HG03103 (cell line): ENCODE results near the gene ARFGEF3.
"Not testable (repeated sequence)": the region's sequence is repeated elsewhere in the genome, so short reads cannot be mapped to it uniquely, and the experiment has no call there.

Source experiments
- ATAC-seq: cut with Tn5 transposase; IDR thresholded peaks from one replicate; pipeline ENCODE4 v1.9.1; 2021; ENCODE audit warnings: low read depth; ENCODE audit not compliant: unreplicated experiment

ARFGEF3 gene

DNA sequence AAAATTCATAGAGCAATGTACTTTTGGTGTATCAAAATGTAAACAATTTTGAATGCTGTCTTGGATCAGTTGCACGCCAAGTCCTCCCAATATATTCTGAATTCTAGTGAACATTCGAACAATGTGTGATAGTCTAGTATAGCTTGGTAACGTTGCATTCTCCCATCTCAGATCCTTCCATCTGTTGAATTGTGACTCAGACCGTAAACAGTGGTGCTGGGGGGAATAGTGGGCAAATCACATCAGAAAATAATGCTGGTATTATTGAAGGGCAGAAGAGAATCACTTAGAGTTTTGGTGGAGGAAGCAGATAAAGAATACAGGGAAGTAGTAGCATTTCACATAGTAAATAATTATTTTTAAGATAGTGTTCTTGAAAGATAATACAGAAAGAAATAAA is 102.2 kb downstream of the ARFGEF3 start:
- no peak for ATAC-seq

GRCh38 chr6:138264372-138264880 is 102.7 kb downstream of the ARFGEF3 start:
- ATAC-seq, result no peak

DNA sequence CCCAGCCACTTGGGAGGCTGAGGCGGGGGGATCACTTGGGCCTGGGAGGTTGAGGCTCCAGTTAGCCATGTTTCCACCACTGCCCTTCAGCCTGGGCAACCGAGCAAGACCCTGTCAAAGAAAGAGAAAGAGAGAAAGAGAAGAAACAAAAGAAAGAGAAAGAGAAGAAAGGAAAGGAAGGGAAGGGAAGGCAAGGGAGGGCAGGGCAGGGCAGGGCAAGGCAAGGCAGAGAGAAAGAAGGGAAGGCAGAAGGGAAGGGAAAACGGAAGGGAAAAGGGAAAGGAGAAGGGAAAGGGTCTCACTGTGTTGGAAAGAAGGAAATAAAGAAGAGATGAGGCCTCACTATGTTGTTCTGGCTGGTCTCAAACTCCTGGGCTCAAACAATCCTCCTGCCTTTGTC is 104.4 kb downstream of the ARFGEF3 start:
- ATAC-seq, result no peak

DNA sequence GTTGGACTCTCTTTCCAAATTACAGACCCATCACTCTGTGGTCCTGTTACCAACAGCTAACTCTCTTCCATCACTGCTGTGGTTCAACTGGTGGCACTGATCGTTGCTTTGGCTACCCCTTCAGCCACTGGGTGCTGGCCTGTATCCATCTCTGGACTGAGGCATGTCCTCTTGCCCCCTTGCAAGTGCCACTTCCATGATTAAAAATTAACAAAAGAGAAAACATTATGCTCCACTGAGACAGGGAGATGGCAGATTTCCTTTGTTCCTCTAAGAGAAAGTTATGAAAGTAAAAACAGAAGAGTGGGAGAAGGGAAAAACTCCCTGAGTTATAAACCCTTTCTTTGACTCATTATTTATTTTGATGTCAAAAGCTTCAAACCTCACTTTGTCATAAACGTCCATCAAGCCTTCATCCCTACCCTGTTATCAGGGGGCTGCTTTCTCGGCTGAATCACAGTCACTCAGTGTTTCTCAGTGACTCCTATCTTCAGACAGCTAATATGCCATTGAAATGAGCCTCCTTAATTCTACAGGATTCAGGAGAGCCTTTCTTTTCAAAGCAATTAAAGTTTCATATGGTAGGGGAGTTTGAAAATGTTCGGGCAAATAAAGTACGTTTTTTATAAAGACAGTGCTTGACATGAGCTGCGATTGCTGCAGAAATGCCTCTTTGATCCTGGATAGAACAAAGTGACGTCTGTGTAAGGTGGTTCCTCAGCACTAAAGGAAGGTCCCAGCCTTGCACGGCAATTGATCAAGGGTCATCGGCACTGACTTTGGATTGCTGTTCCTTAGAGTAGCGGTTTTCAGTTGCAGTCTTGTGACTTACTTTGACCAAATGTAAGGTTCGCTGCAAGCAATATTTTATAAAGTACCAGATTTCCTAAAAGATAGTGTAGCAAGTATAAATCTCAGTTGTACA is 106.5 kb downstream of the ARFGEF3 start:
- no peak for ATAC-seq

DNA sequence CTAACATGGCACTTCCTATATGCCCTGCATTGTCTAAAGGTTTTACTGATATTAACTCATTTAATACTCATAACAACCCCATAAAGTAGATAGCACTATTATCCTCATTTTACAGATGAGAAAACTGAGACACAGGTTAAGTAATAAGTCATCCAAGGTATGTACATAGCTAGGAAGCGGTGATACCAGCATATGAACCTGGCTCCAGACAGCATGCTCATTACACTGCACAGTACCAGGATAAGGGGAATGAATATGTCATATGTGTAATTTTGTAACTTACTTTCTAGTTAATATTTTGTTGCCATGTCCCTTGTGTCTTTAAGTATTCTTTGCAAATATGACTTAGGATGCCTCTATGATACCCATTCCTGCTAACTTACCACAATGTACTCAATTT is 109.7 kb downstream of the ARFGEF3 start:
- no peak for ATAC-seq

- ATAC-seq, result no peak
Measured at GRCh38 chr6:138272533-138273315, 111.0 kb downstream of the ARFGEF3 start.

GRCh38 chr6:138275976-138276375 is 114.2 kb downstream of the ARFGEF3 start:
- no peak for ATAC-seq

GRCh38 chr6:138277835-138278234 is 116.1 kb downstream of the ARFGEF3 start:
- no peak for ATAC-seq

GRCh38 chr6:138278326-138278725 is 116.6 kb downstream of the ARFGEF3 start:
- ATAC-seq, result no peak

DNA sequence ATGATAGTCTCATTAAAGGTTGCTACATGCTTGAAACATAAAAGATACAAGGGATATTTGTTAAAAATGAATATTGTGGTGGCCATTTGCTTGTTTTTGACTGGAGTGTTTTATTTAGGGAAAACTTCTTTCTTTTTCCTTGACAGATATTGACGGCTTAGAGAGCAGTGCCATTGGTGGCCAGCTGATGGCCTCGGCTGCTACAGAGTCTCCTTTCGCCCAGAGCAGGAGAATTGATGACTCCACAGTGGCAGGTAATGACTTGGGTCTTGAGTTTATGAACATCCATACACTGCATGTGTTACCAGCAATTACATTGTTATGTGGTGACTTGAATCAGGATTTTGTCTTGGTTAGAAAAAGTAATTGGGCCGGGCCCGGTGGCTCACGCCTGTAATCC is 124.1 kb downstream of the ARFGEF3 start:
- ATAC-seq, result no peak

DNA sequence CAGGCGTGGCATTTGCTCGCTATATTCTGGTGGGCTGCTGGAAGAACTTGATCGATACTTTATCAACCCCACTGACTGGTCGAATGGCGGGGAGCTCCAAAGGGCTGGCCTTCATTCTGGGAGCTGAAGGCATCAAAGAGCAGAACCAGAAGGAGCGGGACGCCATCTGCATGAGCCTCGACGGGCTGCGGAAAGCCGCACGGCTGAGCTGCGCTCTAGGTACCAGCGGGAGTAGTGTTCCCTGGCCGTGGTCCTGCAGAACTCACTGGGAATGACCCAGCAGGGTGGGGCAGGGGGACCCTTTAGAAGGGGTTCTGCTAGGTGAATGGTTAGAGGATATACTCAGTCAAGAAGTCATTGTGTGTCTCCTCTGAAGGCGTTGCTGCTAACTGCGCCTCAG is 125.0 kb downstream of the ARFGEF3 start:
- no peak for ATAC-seq

DNA sequence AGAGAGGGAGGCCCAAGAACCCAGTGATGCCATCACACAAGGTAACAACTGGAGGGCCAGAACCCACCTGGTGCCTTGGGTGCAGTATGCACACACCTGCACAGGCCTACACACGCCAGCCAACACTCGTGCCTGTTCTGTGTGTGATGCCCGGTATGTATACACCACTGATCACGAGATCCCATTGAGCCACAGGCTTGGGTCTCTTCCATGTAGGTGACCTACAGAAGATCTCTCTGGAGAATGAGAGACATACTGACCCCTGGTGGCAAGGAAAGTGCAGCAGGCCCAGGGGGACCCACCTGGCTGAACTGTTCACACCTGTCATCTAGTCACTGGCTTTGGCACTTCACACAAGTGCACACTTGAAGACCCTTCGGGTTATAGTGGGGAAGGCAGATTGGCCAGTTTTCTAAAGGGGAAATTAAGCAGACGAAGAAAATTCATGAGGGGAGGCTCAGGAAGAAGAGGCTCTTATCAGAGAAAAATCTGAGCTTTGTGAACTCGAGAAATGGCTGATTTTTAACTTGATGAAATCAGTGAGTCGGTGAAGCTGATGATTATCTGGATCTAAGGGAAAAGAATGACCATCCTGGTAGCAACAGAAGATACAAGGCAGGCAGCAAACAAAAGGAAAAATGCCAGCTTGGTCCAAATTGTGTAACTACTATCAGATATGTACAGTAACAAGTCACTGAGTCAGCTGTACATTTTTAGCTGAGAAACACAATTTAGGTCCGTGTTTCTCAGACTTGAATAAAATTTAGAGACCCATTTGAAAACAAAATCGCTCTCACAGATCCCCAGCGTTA is 125.6 kb downstream of the ARFGEF3 start:
- no peak for ATAC-seq

GRCh38 chr6:138288428-138289085 is 126.8 kb downstream of the ARFGEF3 start:
- ATAC-seq, result not testable (repeated sequence)

DNA sequence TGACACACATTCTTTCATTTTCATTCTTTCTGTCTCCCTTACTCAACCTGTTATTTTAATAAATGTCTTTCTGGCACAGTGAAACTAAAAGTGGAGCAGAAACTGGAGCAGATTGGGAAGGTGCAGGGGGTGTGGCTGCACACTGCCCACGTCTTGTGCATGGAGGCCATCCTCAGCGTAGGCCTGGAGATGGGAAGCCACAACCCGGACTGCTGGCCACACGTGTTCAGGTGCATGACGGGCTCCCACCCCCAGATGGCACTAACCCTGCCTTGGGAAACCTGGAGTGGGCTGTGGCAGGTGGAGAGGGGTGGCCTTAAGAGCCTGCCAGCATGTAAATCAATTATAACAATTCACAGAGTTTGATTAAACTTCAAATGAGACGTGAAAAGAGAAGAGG is 128.0 kb downstream of the ARFGEF3 start:
- no peak for ATAC-seq

DNA sequence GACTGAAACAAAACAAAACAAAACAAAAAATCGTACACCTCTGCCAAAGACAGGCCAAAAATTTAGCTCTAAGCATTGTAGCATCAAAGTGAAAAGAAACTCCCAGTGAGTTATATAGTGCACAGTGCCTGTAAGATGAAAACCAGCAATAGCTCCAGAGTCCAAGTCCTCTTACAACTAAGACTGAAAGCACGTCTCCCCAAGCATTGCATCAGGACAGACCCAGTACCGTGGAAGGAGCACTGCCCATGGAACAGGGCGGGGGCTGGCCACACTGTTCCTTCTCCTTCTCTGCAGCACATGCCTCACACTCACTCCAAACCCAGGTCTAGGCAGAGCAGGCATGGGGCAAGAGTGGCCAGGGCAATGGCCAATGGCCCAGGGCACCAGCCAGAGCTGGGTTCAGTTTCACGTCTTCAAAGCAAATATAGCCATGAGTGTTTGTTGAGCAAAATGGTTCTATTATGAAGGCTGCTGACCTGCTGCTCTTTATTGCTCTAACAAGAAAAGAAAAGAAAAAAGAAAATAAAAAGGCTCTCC is 128.8 kb downstream of the ARFGEF3 start:
- no peak for ATAC-seq

GRCh38 chr6:138291036-138291848 is 129.5 kb downstream of the ARFGEF3 start:
- no peak for ATAC-seq

GRCh38 chr6:138291849-138292181 is 130.1 kb downstream of the ARFGEF3 start:
- ATAC-seq, result no peak

DNA sequence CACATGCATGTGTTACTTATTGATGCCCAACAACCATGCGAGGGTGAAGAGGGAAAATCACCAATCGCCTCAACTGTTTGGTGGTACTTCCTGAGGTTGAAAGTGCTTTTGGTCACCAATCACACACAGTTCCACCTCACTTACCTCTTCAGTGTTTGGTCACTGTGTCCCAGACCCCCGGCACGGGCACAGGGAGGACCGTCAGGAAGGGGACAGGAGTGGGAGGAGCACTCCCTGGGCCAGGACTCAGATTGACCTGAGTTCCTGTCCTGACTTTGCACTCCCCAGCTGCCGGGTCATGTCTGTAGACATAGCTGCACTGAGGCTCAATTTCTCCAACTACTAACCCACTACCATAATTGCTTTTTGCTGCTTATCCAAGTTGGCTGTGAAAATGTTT is 130.7 kb downstream of the ARFGEF3 start:
- no peak for ATAC-seq
